Measurements from ENCODE around the gene EHBP1L1. TPM values are rescaled to one million over a fixed set of nuclear protein-coding genes. Genes with fewer than 3 reads are reported as not detected.

EHBP1L1 gene
- total RNA-seq, 2 donors from 2014 or later, result 101 to 144 TPM

GRCh38 chr11:65580031-65580692 is 4.3 kb downstream of the EHBP1L1 start:
- H3K27ac Mint-ChIP-seq, result no peak overlapping the region
- DNase-seq (ENCODE audit: low spot score in 2 of 2), result no peak
- no peak for ATAC-seq
- no peaks in the 10 kb centered on the region for H3K9me3 Mint-ChIP-seq
- H3K36me3 Mint-ChIP-seq, result peaks cover 8 to 29% of the 10 kb centered on the region in 2 donors

- Mint-ChIP-seq H3K36me3 (peaks cover 8 to 29% of the 10 kb centered on the region in 2 donors), H3K27ac (no peak overlapping the region), H3K9me3 (no peaks in the 10 kb centered on the region)
- DNase-seq (ENCODE audit: low spot score in 2 of 2) (no peak), ATAC-seq (no peak)
Measured at GRCh38 chr11:65580756-65581155, 4.9 kb downstream of the EHBP1L1 start.

GRCh38 chr11:65581928-65582327 is 6.1 kb downstream of the EHBP1L1 start:
- Mint-ChIP-seq H3K36me3 (peaks cover 14 to 32% of the 10 kb centered on the region in 2 donors), H3K27ac (peak overlapping the region; percentile 66 to 78), H3K9me3 (no peaks in the 10 kb centered on the region)
- DNase-seq (ENCODE audit: low spot score in 2 of 2) (no peak), ATAC-seq (no peak)

GRCh38 chr11:65583589-65583988 is 7.7 kb downstream of the EHBP1L1 start:
- H3K36me3 Mint-ChIP-seq, result peaks cover 8 to 23% of the 10 kb centered on the region in 2 donors
- ATAC-seq (no peak), DNase-seq (ENCODE audit: low spot score in 2 of 2) (no peak)
- no peaks in the 10 kb centered on the region for H3K9me3 Mint-ChIP-seq
- H3K27ac Mint-ChIP-seq, result peak overlapping the region; percentile 76 to 78

GRCh38 chr11:65584106-65584505 is 8.3 kb downstream of the EHBP1L1 start:
- H3K27ac Mint-ChIP-seq, result peak overlapping the region in 1 of 2 donors; percentile 78
- peaks cover 6 to 20% of the 10 kb centered on the region in 2 donors for H3K36me3 Mint-ChIP-seq
- ATAC-seq (no peak), DNase-seq (ENCODE audit: low spot score in 2 of 2) (no peak)
- H3K9me3 Mint-ChIP-seq, result no peaks in the 10 kb centered on the region

- Mint-ChIP-seq H3K36me3 (peaks cover 6 to 20% of the 10 kb centered on the region in 2 donors), H3K27ac (no peak overlapping the region), H3K9me3 (no peaks in the 10 kb centered on the region)
- no peak for DNase-seq (ENCODE audit: low spot score in 2 of 2)
- ATAC-seq, result no peak
Measured at GRCh38 chr11:65584723-65585171, 8.9 kb downstream of the EHBP1L1 start.

GRCh38 chr11:65585396-65586246 is 9.8 kb downstream of the EHBP1L1 start:
- Mint-ChIP-seq H3K36me3 (peaks cover 6 to 15% of the 10 kb centered on the region in 2 donors), H3K9me3 (no peaks in the 10 kb centered on the region)
- ATAC-seq, result no peak

GRCh38 chr11:65586247-65586630 is 10.4 kb downstream of the EHBP1L1 start:
- H3K9me3 Mint-ChIP-seq, result no peaks in the 10 kb centered on the region
- ATAC-seq, result no peak
- peaks cover 6 to 15% of the 10 kb centered on the region in 2 donors for H3K36me3 Mint-ChIP-seq
- peak overlapping the region; percentile 33 to 84 for H3K27ac Mint-ChIP-seq
- DNase-seq (ENCODE audit: low spot score in 2 of 2), result no peak

More at GRCh38 chr11:65585396-65586246, 9.8 kb downstream of the EHBP1L1 start:
- DNase-seq (ENCODE audit: low spot score in 2 of 2), result no peak
- peak overlapping the region in 1 of 2 donors; percentile 84 for H3K27ac Mint-ChIP-seq

- Mint-ChIP-seq H3K36me3 (peaks cover 6 to 15% of the 10 kb centered on the region in 2 donors), H3K27ac (peak overlapping the region; percentile 33 to 84), H3K9me3 (no peaks in the 10 kb centered on the region)
- no peak for DNase-seq (ENCODE audit: low spot score in 2 of 2)
- no peak for ATAC-seq
Measured at GRCh38 chr11:65586676-65587075, 10.8 kb downstream of the EHBP1L1 start.

GRCh38 chr11:65588199-65589054 is 12.6 kb downstream of the EHBP1L1 start:
- DNase-seq (ENCODE audit: low spot score in 2 of 2) (peak; percentile 73 to 90), ATAC-seq (peak; percentile 89 to 93)
- Mint-ChIP-seq H3K36me3 (peaks cover 6 to 10% of the 10 kb centered on the region in 2 donors), H3K27ac (peak overlapping the region; percentile 84 to 86), H3K9me3 (no peaks in the 10 kb centered on the region)

GRCh38 chr11:65589444-65590239 is 13.8 kb downstream of the EHBP1L1 start:
- H3K9me3 Mint-ChIP-seq, result no peaks in the 10 kb centered on the region
- ATAC-seq, result no peak
- DNase-seq (ENCODE audit: low spot score in 2 of 2), result no peak
- H3K27ac Mint-ChIP-seq, result peak overlapping the region in 1 of 2 donors; percentile 84
- H3K36me3 Mint-ChIP-seq, result peaks cover 6 to 8% of the 10 kb centered on the region in 2 donors

GRCh38 chr11:65590240-65590738 is 14.4 kb downstream of the EHBP1L1 start:
- peaks cover 6 to 8% of the 10 kb centered on the region in 2 donors for H3K36me3 Mint-ChIP-seq
- H3K27ac Mint-ChIP-seq, result peak overlapping the region; percentile 61 to 88
- DNase-seq (ENCODE audit: low spot score in 2 of 2), result no peak

GRCh38 chr11:65591939-65592857 is 16.3 kb downstream of the EHBP1L1 start:
- ATAC-seq, result no peak
- Mint-ChIP-seq H3K27ac (no peak overlapping the region), H3K9me3 (no peaks in the 10 kb centered on the region), H3K36me3 (no peaks in the 10 kb centered on the region)
- no peak for DNase-seq (ENCODE audit: low spot score in 2 of 2)

More at GRCh38 chr11:65590240-65590738, 14.4 kb downstream of the EHBP1L1 start:
- no peaks in the 10 kb centered on the region for H3K9me3 Mint-ChIP-seq
- no peak for ATAC-seq

- ATAC-seq (no peak), DNase-seq (ENCODE audit: low spot score in 2 of 2) (no peak)
- H3K36me3 Mint-ChIP-seq, result no peaks in the 10 kb centered on the region
- H3K27ac Mint-ChIP-seq, result no peak overlapping the region
- no peaks in the 10 kb centered on the region for H3K9me3 Mint-ChIP-seq
Measured at GRCh38 chr11:65592858-65593517, 17.1 kb downstream of the EHBP1L1 start.

Measured in activated naive CD4-positive, alpha-beta T cell treated with anti-CD3 and anti-CD28 coated beads, Interleukin-2, amount 50 U/mL, for 72 hours (primary cell).